Central memory CD8-positive, alpha-beta T cell (primary cell): Measurements from ENCODE around the gene ADRM1.
A peak's percentile ranks its signal among the peaks of the same experiment; 100 is the strongest.

Experiments
- ATAC-seq: fragments of 150-1000 bp; cut with Tn5 transposase; replicated peaks from 2 replicates; pipeline ENCODE4 v1.10.0; 2022; ENCODE audit warnings: mild to moderate bottlenecking, moderate FRiP score, moderate number of reproducible peaks; ENCODE audit not compliant: poor library complexity, severe bottlenecking; ENCODE audit errors: extremely low read depth
- DNase-seq, 2 donors: peaks; one replicate each; pipeline ENCODE4 v3.0.0; 2021; ENCODE audit warnings: low spot score in 2 of 2
- H3K27ac Mint-ChIP-seq: one replicate; pipeline ENCODE4 v1.8.0; 2022; ENCODE audit warnings: low read depth, mild to moderate bottlenecking, moderate library complexity, mixed read lengths
- H3K27me3 Mint-ChIP-seq: one replicate; pipeline ENCODE4 v1.8.0; 2022; ENCODE audit warnings: mixed read lengths
- H3K36me3 Mint-ChIP-seq: one replicate; pipeline ENCODE4 v1.8.0; 2022; ENCODE audit warnings: mild to moderate bottlenecking, moderate library complexity, mixed read lengths; ENCODE audit not compliant: insufficient read depth
- H3K4me1 Mint-ChIP-seq: one replicate; pipeline ENCODE4 v1.8.0; 2022; ENCODE audit warnings: mixed read lengths
- H3K4me3 Mint-ChIP-seq: one replicate; pipeline ENCODE4 v1.8.0; 2022; ENCODE audit warnings: mild to moderate bottlenecking, moderate library complexity, mixed read lengths
- H3K9me3 Mint-ChIP-seq: one replicate; pipeline ENCODE4 v1.8.0; 2022; ENCODE audit warnings: mixed read lengths

The ADRM1 gene

DNA sequence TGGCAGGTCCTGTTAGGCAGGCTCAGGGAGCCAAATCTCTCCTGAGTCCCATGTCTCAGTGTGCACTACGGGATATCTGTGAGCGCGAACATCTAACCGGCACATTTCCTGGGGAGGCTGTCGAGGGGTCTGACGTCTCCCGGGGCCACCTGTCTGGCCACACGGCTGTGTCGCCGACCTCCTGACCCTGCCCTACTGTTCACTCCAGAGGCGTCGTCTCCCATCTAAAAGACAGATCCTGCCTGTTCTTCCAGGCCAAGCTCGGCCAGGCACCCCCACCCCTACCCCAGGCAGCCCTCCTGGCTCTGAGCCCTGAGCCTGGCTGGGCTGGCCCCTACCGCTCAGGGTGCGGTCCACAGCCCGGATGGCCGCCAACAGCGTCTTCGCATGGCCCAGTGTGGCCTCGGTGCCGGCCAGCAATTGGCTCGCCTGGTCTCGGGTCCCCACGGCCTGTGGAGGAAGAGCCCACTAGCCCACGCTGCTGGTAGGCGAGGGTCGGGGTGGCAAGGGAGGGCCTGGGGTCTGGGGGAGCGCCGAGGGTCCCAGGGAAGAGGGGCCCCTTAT lies 16.6 kb downstream of the ADRM1 start:
- Mint-ChIP-seq H3K27me3 (no peaks in the 10 kb centered on the region), H3K27ac (no peak overlapping the region), H3K4me3 (no peak overlapping the region), H3K9me3 (no peaks in the 10 kb centered on the region), H3K36me3 (peaks cover 2% of the 10 kb centered on the region), H3K4me1 (no peaks in the 10 kb centered on the region)
- ATAC-seq (no peak), DNase-seq (no peak)

GRCh38 chr20:62320581-62321354 lies 18.0 kb downstream of the ADRM1 start:
- H3K4me1 Mint-ChIP-seq, result no peaks in the 10 kb centered on the region
- no peaks in the 10 kb centered on the region for H3K27me3 Mint-ChIP-seq
- ATAC-seq, result no peak
- H3K9me3 Mint-ChIP-seq, result no peaks in the 10 kb centered on the region
- H3K36me3 Mint-ChIP-seq, result peaks cover 2% of the 10 kb centered on the region
- no peak for DNase-seq
- no peak overlapping the region for H3K27ac Mint-ChIP-seq
- H3K4me3 Mint-ChIP-seq, result no peak overlapping the region

GRCh38 chr20:62321521-62321948 lies 18.7 kb downstream of the ADRM1 start:
- H3K27ac Mint-ChIP-seq, result no peak overlapping the region
- H3K27me3 Mint-ChIP-seq, result no peaks in the 10 kb centered on the region
- DNase-seq (no peak), ATAC-seq (no peak)
- H3K4me1 Mint-ChIP-seq, result no peaks in the 10 kb centered on the region
- H3K9me3 Mint-ChIP-seq, result no peaks in the 10 kb centered on the region
- no peak overlapping the region for H3K4me3 Mint-ChIP-seq
- peaks cover 2% of the 10 kb centered on the region for H3K36me3 Mint-ChIP-seq

DNA sequence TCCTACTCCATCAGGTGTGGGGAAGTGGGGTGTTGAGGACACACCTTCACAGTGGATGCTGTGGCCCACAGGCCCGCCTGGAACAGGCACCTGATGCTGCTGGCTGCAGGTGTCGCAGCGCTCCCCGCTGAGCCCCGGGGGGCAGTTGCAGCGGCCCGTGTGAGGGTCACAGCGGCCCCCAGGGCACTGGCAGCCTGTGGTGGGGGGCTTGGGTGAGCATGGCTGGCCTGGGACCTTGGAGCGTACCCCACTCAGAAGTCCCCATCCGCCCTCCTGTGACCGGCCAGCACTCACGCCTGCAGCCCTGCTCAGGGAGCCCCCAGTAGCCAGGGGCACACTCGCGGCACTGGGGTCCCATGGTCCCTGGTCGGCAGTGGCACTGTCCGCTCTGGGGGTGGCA lies 19.2 kb downstream of the ADRM1 start:
- Mint-ChIP-seq H3K9me3 (no peaks in the 10 kb centered on the region), H3K27ac (no peak overlapping the region), H3K4me3 (no peak overlapping the region), H3K27me3 (no peaks in the 10 kb centered on the region), H3K36me3 (peaks cover 2% of the 10 kb centered on the region), H3K4me1 (no peaks in the 10 kb centered on the region)
- DNase-seq, result no peak
- no peak for ATAC-seq

DNA sequence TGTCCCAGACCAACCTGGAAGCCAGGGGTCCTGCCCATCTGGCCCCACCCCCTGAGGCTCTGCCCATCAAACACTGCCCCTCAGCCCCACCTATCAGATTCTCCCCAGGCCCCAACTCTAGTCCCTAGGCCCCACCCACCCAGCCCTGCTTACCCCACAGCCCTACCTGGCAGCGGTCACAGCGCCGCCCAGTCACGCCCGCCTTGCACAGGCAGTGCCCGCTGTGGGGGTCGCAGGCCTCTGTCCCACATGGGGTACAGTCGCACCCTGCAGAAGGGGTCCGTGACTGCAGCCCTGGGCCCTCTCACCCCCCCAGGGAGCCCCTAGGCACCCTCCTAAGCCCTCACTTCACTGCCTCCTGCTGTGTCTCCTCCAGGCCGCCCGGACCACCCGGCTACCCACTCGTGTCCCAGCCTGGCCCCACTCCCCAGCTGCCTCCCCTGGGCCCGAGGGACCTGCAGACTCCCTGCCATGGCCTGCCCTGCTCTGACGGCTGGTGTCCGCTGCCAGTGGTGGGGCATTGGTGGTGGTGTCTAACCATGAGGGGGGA lies 19.8 kb downstream of the ADRM1 start:
- no peak for DNase-seq
- ATAC-seq, result no peak
- H3K27me3 Mint-ChIP-seq, result no peaks in the 10 kb centered on the region
- no peaks in the 10 kb centered on the region for H3K9me3 Mint-ChIP-seq
- H3K4me1 Mint-ChIP-seq, result no peaks in the 10 kb centered on the region
- H3K27ac Mint-ChIP-seq, result no peak overlapping the region
- no peak overlapping the region for H3K4me3 Mint-ChIP-seq
- H3K36me3 Mint-ChIP-seq, result peaks cover 2% of the 10 kb centered on the region

- no peak for DNase-seq
- no peaks in the 10 kb centered on the region for H3K9me3 Mint-ChIP-seq
- ATAC-seq, result no peak
- H3K36me3 Mint-ChIP-seq, result peaks cover 2% of the 10 kb centered on the region
- H3K4me3 Mint-ChIP-seq, result no peak overlapping the region
- H3K27ac Mint-ChIP-seq, result no peak overlapping the region
- H3K4me1 Mint-ChIP-seq, result no peaks in the 10 kb centered on the region
- no peaks in the 10 kb centered on the region for H3K27me3 Mint-ChIP-seq
Observed at GRCh38 chr20:62323146-62323979, 20.6 kb downstream of the ADRM1 start.

DNA sequence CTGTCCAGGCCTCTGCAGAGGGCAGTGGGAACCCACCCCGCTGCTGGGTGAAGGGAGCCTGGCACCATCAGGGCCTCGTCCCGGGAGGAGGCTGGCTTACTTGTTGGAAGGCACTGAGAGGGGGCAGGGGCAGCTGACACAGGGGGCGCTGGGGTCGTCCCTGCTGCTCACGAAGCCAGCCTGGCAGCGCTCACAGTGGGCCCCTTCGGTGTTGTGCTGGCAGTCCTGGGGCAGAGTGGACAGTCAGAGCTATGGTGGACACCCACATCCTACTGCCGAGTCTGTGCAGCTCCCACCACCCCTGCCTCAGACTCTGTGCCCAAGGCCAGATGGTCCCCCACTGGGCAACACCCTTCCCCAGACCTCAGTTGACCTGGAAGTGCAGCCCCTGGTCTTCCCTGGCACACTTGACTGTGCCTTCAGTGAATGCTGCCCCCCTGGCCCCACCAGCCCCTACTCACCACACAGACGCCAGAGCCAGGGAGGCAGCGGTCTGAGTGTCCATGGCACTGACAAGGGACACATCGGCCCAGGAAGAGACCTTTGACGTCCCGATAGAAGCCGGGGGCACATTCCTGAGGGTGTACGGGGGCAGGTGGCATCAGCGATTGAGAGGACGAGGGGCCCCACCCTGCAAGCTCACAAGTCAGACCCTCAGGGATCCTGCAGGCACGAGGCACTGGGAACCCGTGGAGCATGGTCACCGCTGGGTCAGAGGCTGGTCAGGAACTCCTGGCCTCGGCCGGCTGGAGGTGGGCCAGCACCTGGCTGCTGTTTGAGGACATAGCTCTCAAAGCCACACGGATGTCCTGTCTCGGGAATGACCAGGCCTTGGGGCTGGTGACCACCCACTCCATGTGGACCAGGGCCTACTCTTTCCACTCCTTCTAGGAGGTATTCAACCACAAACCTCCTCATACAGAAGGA lies 21.4 kb downstream of the ADRM1 start:
- Mint-ChIP-seq H3K36me3 (peaks cover 2% of the 10 kb centered on the region), H3K27me3 (no peaks in the 10 kb centered on the region), H3K4me1 (no peaks in the 10 kb centered on the region), H3K4me3 (no peak overlapping the region), H3K27ac (no peak overlapping the region), H3K9me3 (no peaks in the 10 kb centered on the region)
- no peak for DNase-seq
- ATAC-seq, result no peak

DNA sequence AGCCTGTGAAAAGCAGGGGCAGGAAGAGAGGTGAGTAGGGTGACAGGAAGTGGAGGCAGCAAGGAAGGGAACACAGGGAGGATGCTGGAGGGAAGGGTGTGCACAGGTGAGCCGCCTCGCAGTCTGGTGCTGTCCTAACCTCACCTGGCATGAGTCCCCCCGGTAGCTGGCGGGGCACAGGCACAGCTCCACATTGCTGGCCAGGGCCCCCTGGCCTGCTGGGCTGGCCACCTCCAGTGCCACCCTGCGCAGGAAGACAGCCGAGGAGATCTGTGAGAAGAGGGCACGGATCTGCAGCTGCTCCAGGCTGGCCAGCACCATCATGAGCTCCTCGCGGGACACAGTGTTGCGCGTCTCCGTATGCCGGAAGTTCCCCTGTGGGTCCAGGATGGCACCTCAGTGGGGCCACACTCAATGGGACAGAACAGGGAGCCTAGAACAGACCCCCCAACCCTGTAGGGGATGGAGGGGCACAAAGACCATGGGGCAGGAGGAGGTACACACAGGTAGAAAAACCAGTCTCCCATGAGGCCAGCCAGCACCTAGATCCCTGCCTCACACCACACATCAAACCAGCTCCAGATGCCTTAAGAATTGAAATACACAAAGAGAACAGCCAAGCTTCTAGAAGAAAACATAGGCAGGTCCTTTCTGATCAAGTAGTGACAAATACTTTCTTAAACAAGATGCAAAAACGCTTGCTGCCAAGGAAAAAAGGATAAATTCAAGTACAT lies 22.5 kb downstream of the ADRM1 start:
- Mint-ChIP-seq H3K27ac (peak overlapping the region; percentile 77), H3K4me3 (no peak overlapping the region), H3K36me3 (peaks cover 2% of the 10 kb centered on the region), H3K4me1 (no peaks in the 10 kb centered on the region), H3K9me3 (no peaks in the 10 kb centered on the region), H3K27me3 (no peaks in the 10 kb centered on the region)
- DNase-seq, result no peak
- ATAC-seq, result no peak

- no peaks in the 10 kb centered on the region for H3K4me1 Mint-ChIP-seq
- ATAC-seq, result no peak
- DNase-seq, result no peak
- H3K4me3 Mint-ChIP-seq, result no peak overlapping the region
- no peaks in the 10 kb centered on the region for H3K36me3 Mint-ChIP-seq
- no peak overlapping the region for H3K27ac Mint-ChIP-seq
- no peaks in the 10 kb centered on the region for H3K27me3 Mint-ChIP-seq
- no peaks in the 10 kb centered on the region for H3K9me3 Mint-ChIP-seq
Observed at GRCh38 chr20:62326559-62326958, 23.8 kb downstream of the ADRM1 start.

DNA sequence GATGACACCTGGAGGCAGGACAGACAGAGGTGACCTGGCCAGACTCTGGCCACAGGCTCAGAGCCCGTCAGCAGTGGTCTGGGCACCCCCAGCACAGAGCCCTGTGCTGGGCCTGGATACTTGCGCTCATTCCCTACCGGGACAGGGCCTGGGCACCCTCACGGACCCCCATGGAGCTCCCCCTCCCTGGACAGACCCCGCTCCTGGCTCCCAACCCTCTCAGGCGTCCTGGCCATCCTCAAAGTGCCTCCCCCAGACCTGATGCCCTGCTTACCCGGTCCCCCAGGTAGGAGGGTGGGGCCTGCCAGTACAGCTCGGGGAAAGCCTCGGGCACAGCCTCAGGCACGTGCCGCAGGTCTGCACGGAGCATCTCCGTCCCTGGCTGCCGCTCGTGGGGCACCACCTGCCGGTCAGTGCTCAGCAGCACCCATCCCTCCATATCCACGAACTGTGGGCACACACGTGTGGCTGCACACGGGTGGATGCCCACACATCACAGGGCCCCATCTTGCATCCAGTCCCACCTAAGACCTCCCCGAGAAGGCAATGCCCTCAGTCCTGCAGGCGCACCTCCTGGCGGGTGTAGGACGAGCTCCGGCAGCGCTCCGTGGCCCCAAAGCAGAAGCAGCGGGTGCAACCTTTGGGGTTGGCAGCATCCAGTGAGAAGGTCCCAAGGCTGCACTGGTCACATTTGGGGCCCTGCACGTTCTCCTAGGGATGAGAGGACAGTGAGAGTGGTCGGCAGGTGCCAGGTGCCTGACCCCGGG lies 24.3 kb downstream of the ADRM1 start:
- no peaks in the 10 kb centered on the region for H3K9me3 Mint-ChIP-seq
- no peaks in the 10 kb centered on the region for H3K4me1 Mint-ChIP-seq
- ATAC-seq (no peak), DNase-seq (no peak)
- no peaks in the 10 kb centered on the region for H3K36me3 Mint-ChIP-seq
- H3K4me3 Mint-ChIP-seq, result no peak overlapping the region
- no peak overlapping the region for H3K27ac Mint-ChIP-seq
- no peaks in the 10 kb centered on the region for H3K27me3 Mint-ChIP-seq
